ENCODE data around the gene MTA2.
"Not testable (repeated sequence)": the region's sequence is repeated elsewhere in the genome, so short reads cannot be mapped to it uniquely, and the experiment has no call there.

MTA2 gene

GRCh38 chr11:62560566-62561103, 41.0 kb downstream of the MTA2 start:
- Histone ChIP-seq H3K9ac (no peak overlapping the region), H3K36me3 (ENCODE audit: insufficient read depth) (peaks cover 23% of the 10 kb centered on the region; the same call in 1 of the 2 replicates), H3K27ac (peak overlapping the region; percentile 97; the same call in 1 of the 2 replicates), H3K27me3 (ENCODE audit: insufficient read depth, low read depth) (no peaks in the 10 kb centered on the region), H3K4me3 (IDR thresholded peaks at IDR 0.05; ENCODE audit: insufficient read depth, low read depth, low read length) (no peak overlapping the region), H3K79me2 (ENCODE audit: insufficient read depth, low read depth) (peaks cover 32% of the 10 kb centered on the region; the same call in 1 of the 2 replicates), H3K4me2 (peak overlapping the region; percentile 63; the same call in 1 of the 2 replicates), H3K4me1 (ENCODE audit: low read depth, poor library complexity, severe bottlenecking) (peaks cover 95% of the 10 kb centered on the region), H4K20me1 (ENCODE audit: insufficient read depth) (no peaks in the 10 kb centered on the region), H2AFZ (ENCODE audit: low read depth) (no peak overlapping the region)
- TF ChIP-seq CTCF (conservative IDR thresholded peaks at IDR 0.05; ENCODE audit: low read depth, low read length), result peak; percentile 74

- not testable (repeated sequence) for H2AFZ ChIP-seq (ENCODE audit: low read depth); H3K4me3 ChIP-seq (IDR thresholded peaks at IDR 0.05; ENCODE audit: insufficient read depth, low read depth, low read length); H3K9ac ChIP-seq; H3K27me3 ChIP-seq (ENCODE audit: insufficient read depth, low read depth); H4K20me1 ChIP-seq (ENCODE audit: insufficient read depth)
- H3K4me1 ChIP-seq (ENCODE audit: low read depth, poor library complexity, severe bottlenecking), result peaks cover 97% of the 10 kb centered on the region
- peak overlapping the region; percentile 97; the same call in 1 of the 2 replicates for H3K27ac ChIP-seq
- H3K36me3 ChIP-seq (ENCODE audit: insufficient read depth), result peaks cover 15% of the 10 kb centered on the region; the same call in 1 of the 2 replicates
- H3K79me2 ChIP-seq (ENCODE audit: insufficient read depth, low read depth), result peaks cover 22% of the 10 kb centered on the region; the same call in 1 of the 2 replicates
- H3K4me2 ChIP-seq, result peak overlapping the region; percentile 93; the same call in 1 of the 2 replicates
Observed at GRCh38 chr11:62559626-62560025, 42.0 kb downstream of the MTA2 start.

DNA sequence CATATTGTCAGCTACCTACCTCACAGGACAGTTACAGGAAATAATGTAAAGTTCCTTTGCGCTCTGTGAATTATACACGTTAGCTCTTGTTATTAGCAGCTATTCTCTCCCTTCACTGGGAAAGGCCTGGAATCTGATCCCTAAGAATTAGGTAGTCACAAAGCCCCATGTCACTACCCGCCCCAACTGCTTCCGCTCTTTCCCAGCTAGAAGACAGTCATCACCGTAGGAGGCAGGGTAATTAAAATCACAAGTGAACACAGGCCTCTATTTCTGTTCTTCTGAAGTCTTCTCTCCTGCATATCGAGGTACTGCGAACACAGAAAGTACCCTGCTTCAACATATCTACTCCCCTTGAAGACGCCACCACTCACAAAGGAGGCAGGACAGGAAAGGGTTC, 42.5 kb downstream of the MTA2 start:
- TF ChIP-seq CTCF (conservative IDR thresholded peaks at IDR 0.05; ENCODE audit: low read depth, low read length), result no peak
- Histone ChIP-seq H3K9ac (no peak overlapping the region), H3K36me3 (ENCODE audit: insufficient read depth) (peaks cover 15% of the 10 kb centered on the region; the same call in 1 of the 2 replicates), H3K79me2 (ENCODE audit: insufficient read depth, low read depth) (peaks cover 18% of the 10 kb centered on the region; the same call in 1 of the 2 replicates), H3K4me3 (IDR thresholded peaks at IDR 0.05; ENCODE audit: insufficient read depth, low read depth, low read length) (no peak overlapping the region), H3K4me1 (ENCODE audit: low read depth, poor library complexity, severe bottlenecking) (peaks cover 97% of the 10 kb centered on the region), H2AFZ (ENCODE audit: low read depth) (no peak overlapping the region), H4K20me1 (ENCODE audit: insufficient read depth) (no peaks in the 10 kb centered on the region), H3K27ac (peak overlapping the region; percentile 97; the same call in 1 of the 2 replicates), H3K27me3 (ENCODE audit: insufficient read depth, low read depth) (no peaks in the 10 kb centered on the region), H3K4me2 (peak overlapping the region; percentile 93)

DNA sequence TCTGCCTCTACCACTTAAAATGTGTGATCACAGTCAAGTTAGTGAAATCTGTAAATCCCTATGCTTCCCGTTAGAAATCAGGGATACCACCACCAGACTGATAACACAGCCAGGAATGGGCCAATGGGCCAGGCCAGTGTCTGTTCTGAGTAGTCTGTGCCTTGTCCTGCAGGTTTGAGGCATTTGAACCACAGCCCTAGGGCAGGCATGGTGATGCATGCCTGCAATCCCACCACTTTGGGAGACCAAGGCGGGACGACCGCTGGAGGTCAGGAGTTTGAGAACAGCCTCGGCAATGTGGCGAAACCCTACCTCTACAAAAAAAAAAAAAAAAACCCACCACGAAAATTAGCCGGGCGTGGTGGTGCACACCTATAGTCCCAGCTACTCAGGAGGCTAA, 43.0 kb downstream of the MTA2 start:
- H3K9ac ChIP-seq, result no peak overlapping the region
- peaks cover 13% of the 10 kb centered on the region; the same call in 1 of the 2 replicates for H3K79me2 ChIP-seq (ENCODE audit: insufficient read depth, low read depth)
- H2AFZ ChIP-seq (ENCODE audit: low read depth), result no peak overlapping the region
- H3K4me2 ChIP-seq, result peak overlapping the region; percentile 93
- H4K20me1 ChIP-seq (ENCODE audit: insufficient read depth), result no peaks in the 10 kb centered on the region
- peaks cover 98% of the 10 kb centered on the region for H3K4me1 ChIP-seq (ENCODE audit: low read depth, poor library complexity, severe bottlenecking)
- TF ChIP-seq CTCF (conservative IDR thresholded peaks at IDR 0.05; ENCODE audit: low read depth, low read length), result no peak
- peaks cover 15% of the 10 kb centered on the region; the same call in 1 of the 2 replicates for H3K36me3 ChIP-seq (ENCODE audit: insufficient read depth)
- H3K27me3 ChIP-seq (ENCODE audit: insufficient read depth, low read depth), result no peaks in the 10 kb centered on the region
- no peak overlapping the region for H3K4me3 ChIP-seq (IDR thresholded peaks at IDR 0.05; ENCODE audit: insufficient read depth, low read depth, low read length)
- peak overlapping the region; percentile 97 for H3K27ac ChIP-seq

All from KMS-11 (cell line).